HCT116 (cell line): Measurements from ENCODE around the gene ZDHHC14. TPM values are rescaled to one million over a fixed set of nuclear protein-coding genes. Genes with fewer than 3 reads are reported as not detected.

ENCODE experiments used
- ATAC-seq: fragments of 200-7000 bp; cut with Tn5 transposase; 2 replicates; pipeline ENCODE4 v1.9.1; 2020; ENCODE audit warnings: mild to moderate bottlenecking, moderate library complexity
- BruUV-seq: library from RNA; stranded (reverse); fragments of 400-500 nt; replicated peaks from 2 replicates; lab custom pipeline; 2021; lab: Mats Ljungman, UMichigan
- CTCF ChIA-PET: fragments of 300-600 bp; sonication (Branson Sonifier 250); formaldehyde crosslinking; loops from one replicate; lab custom pipeline; 2021; ENCODE audit warnings: antibody characterized with exemption; lab: Charles Lee
- POLR2A ChIA-PET: fragments of 300-600, 350-600 bp; sonication (Branson Sonifier 250); formaldehyde crosslinking; loops from one replicate; lab custom pipeline; 2021; ENCODE audit warnings: antibody characterized with exemption; lab: Charles Lee
- RAD21 ChIA-PET, 2 experiments: fragments of 300-600 bp; sonication (Branson Sonifier 250); formaldehyde crosslinking; loops; one replicate each; lab custom pipeline; 2023; ENCODE audit warnings: low total read pairs in 2 of 2; ENCODE audit not compliant: uncharacterized antibody in 2 of 2, unreplicated experiment in 2 of 2, low non-redundant PET in 1 of 2; lab: Charles Lee
- DNase-seq: peaks from one replicate; pipeline ENCODE4 v3.0.0-alpha.2; 2010; ENCODE audit warnings: low read depth, low spot score
- H2AFZ ChIP-seq: fragments of 200-600 bp; shearing (Covaris generic), sonication (generic); 2 replicates; pipeline ENCODE4 v1.6.1; 2017; ENCODE audit warnings: low read depth, mixed run types, mixed read lengths, antibody characterized with exemption, low read length; ENCODE audit not compliant: poor library complexity, severe bottlenecking
- H3K27ac ChIP-seq: 2 replicates; pipeline ENCODE4 v1.5.1; 2012; ENCODE audit warnings: low read depth, low read length
- H3K27me3 ChIP-seq: fragments of 200-600 bp; sonication (generic); 2 replicates; pipeline ENCODE4 v1.6.1; 2016; ENCODE audit warnings: mixed run types, low read length, mixed read lengths; ENCODE audit not compliant: insufficient read depth
- H3K36me3 ChIP-seq, 2 experiments: fragments of 200-500 bp in 1 of 2; fragments of 200-600 bp in 1 of 2; sonication (Bioruptor generic) in 1 of 2; sonication (generic) in 1 of 2; 2 replicates each; pipeline versions ENCODE4 v1.5.1 to v1.6.1; 2014 to 2016; ENCODE audit warnings: low read length in 2 of 2, inconsistent platforms in 1 of 2, mixed read lengths in 1 of 2, mixed run types in 1 of 2; ENCODE audit not compliant: insufficient read depth in 2 of 2, control insufficient read depth in 1 of 2
- H3K4me1 ChIP-seq, 2 experiments: fragments of 200-600 bp in 1 of 2; sonication (generic) in 1 of 2; 2 replicates each; pipeline versions ENCODE4 v1.5.1 to v1.6.1; 2012 to 2017; ENCODE audit warnings: low read length in 2 of 2, inconsistent platforms in 1 of 2, mild to moderate bottlenecking in 1 of 2, mixed read lengths in 1 of 2, mixed run types in 1 of 2, moderate library complexity in 1 of 2; ENCODE audit not compliant: insufficient read depth in 2 of 2, control insufficient read depth in 1 of 2
- H3K4me2 ChIP-seq: fragments of 200-600 bp; sonication (generic); 2 replicates; pipeline ENCODE4 v1.6.1; 2017; ENCODE audit warnings: mixed run types, low read length, mixed read lengths
- H3K4me3 ChIP-seq, 2 experiments: fragments of 200-600 bp in 1 of 2; sonication (generic) in 1 of 2; replicated peaks in 1 of 2; 2 replicates each; pipeline ENCODE4 v1.5.1; 2011 to 2016; ENCODE audit warnings: low read length in 2 of 2, control low read depth in 1 of 2, low read depth in 1 of 2, mild to moderate bottlenecking in 1 of 2, mixed read lengths in 1 of 2, mixed run types in 1 of 2
- H3K79me2 ChIP-seq: fragments of 200-600 bp; sonication (generic); 2 replicates; pipeline ENCODE4 v1.6.1; 2017; ENCODE audit warnings: mild to moderate bottlenecking, mixed run types, low read length, moderate library complexity, mixed read lengths; ENCODE audit not compliant: insufficient read depth
- H3K9ac ChIP-seq: fragments of 200-600 bp; sonication (generic); 2 replicates; pipeline ENCODE4 v1.6.1; 2016; ENCODE audit warnings: low read length, mixed read lengths
- H3K9me2 ChIP-seq: fragments of 200-600 bp; sonication (generic), shearing (Covaris generic); 2 replicates; pipeline ENCODE4 v1.6.1; 2017; ENCODE audit warnings: mixed run types, mild to moderate bottlenecking, moderate library complexity; ENCODE audit not compliant: insufficient read depth
- H3K9me3 ChIP-seq, 2 experiments: fragments of 200-500 bp in 1 of 2; fragments of 200-600 bp in 1 of 2; sonication (Bioruptor generic) in 1 of 2; sonication (generic) in 1 of 2; 2 replicates each; pipeline ENCODE4 v1.6.1; 2014 to 2017; ENCODE audit warnings: low read length in 2 of 2, mixed read lengths in 2 of 2, inconsistent platforms in 1 of 2, low read depth in 1 of 2, mild to moderate bottlenecking in 1 of 2, mixed run types in 1 of 2, moderate library complexity in 1 of 2; ENCODE audit not compliant: control insufficient read depth in 1 of 2, insufficient read depth in 1 of 2
- H4K20me1 ChIP-seq: fragments of 200-600 bp; sonication (generic), shearing (Covaris generic); 2 replicates; pipeline ENCODE4 v1.6.1; 2017; ENCODE audit warnings: mixed run types, mild to moderate bottlenecking, moderate library complexity; ENCODE audit not compliant: insufficient read depth
- CEBPB ChIP-seq: IDR thresholded peaks from 2 replicates; pipeline ENCODE4 v1.6.1; 2012; ENCODE audit warnings: low read depth
- EGR1 ChIP-seq: IDR thresholded peaks from 2 replicates; pipeline ENCODE4 v1.6.1; 2012; ENCODE audit warnings: low read depth
- EZH2phosphoT487 ChIP-seq: fragments of 200-600 bp; IDR thresholded peaks from 2 replicates; pipeline ENCODE4 v1.6.1; 2018; ENCODE audit warnings: antibody characterized with exemption, borderline replicate concordance
- FOSL1 ChIP-seq: IDR thresholded peaks from 2 replicates; pipeline ENCODE4 v1.6.1; 2012; ENCODE audit warnings: low read depth
- JUND ChIP-seq: IDR thresholded peaks from 2 replicates; pipeline ENCODE4 v1.6.1; 2012
- MAX ChIP-seq: IDR thresholded peaks from 2 replicates; pipeline ENCODE4 v1.6.1; 2012
- POLR2A ChIP-seq: IDR thresholded peaks from 2 replicates; pipeline ENCODE4 v1.7.0; 2011; ENCODE audit warnings: borderline replicate concordance; ENCODE audit not compliant: insufficient read depth, insufficient read length; ENCODE audit errors: extremely low read depth
- POLR2AphosphoS5 ChIP-seq: IDR thresholded peaks from 2 replicates; pipeline ENCODE4 v1.6.1; 2011; ENCODE audit warnings: mild to moderate bottlenecking, low read depth, low read length, moderate library complexity
- RAD21 ChIP-seq: IDR thresholded peaks from 2 replicates; pipeline ENCODE4 v1.6.1; 2012; ENCODE audit warnings: low read depth, mild to moderate bottlenecking
- TCF7L2 ChIP-seq: IDR thresholded peaks from 2 replicates; pipeline ENCODE4 v1.7.0; 2011; ENCODE audit warnings: borderline replicate concordance, inconsistent platforms; ENCODE audit not compliant: insufficient read depth, insufficient read length; ENCODE audit errors: extremely low read depth
- YY1 ChIP-seq: IDR thresholded peaks from 2 replicates; pipeline ENCODE4 v1.6.1; 2011; ENCODE audit warnings: low read length, low read depth, moderate library complexity, mild to moderate bottlenecking; ENCODE audit not compliant: insufficient replicate concordance; ENCODE audit errors: extremely low read depth
- ZBTB33 ChIP-seq: IDR thresholded peaks from 2 replicates; pipeline ENCODE4 v1.6.1; 2011; ENCODE audit warnings: mild to moderate bottlenecking, low read length, moderate library complexity; ENCODE audit not compliant: insufficient replicate concordance; ENCODE audit errors: extremely low read depth
- ZFX ChIP-seq: fragments of 450-650 bp; IDR thresholded peaks from 2 replicates; pipeline ENCODE4 v1.6.1; 2017
- ZNF274 ChIP-seq: fragments of 200-500 bp; sonication (Bioruptor generic); IDR thresholded peaks from 2 replicates; pipeline ENCODE4 v1.6.1; 2014; ENCODE audit warnings: mild to moderate bottlenecking, low read depth, low read length, inconsistent platforms
- intact Hi-C: fragments of 100-400 bp; cut with micrococcal nuclease; formaldehyde crosslinking; loops from 2 replicates; pipeline ENCODE4 v1.10.0; 2022
- total RNA-seq: library from RNA; stranded (reverse); gene quantifications from one replicate; pipeline ENCODE4 v1.2.1, GENCODE V29; 2021; ENCODE audit not compliant: unreplicated experiment
- TF ChIP-seq, protein P1 (sequence below): IDR thresholded peaks from 2 replicates; pipeline ENCODE4 v1.6.1; 2012; ENCODE audit warnings: low read depth
- TF ChIP-seq, protein P2 (sequence below), 3 experiments: fragments of 200-600 bp in 1 of 3; sonication (generic) in 1 of 3; IDR thresholded peaks in 2 of 3; conservative IDR thresholded peaks in 1 of 3; 2 replicates each; pipeline ENCODE4 v1.5.1; 2012 to 2017; ENCODE audit warnings: low read depth in 2 of 3, low read length in 2 of 3, antibody characterized with exemption in 1 of 3, borderline replicate concordance in 1 of 3, control low read depth in 1 of 3, mild to moderate bottlenecking in 1 of 3, mixed read lengths in 1 of 3, mixed run types in 1 of 3, moderate library complexity in 1 of 3; ENCODE audit not compliant: insufficient read depth in 1 of 3

The ZDHHC14 gene
- total RNA-seq, 1 experiment from 2014 or later = 5.3 TPM

DNA sequence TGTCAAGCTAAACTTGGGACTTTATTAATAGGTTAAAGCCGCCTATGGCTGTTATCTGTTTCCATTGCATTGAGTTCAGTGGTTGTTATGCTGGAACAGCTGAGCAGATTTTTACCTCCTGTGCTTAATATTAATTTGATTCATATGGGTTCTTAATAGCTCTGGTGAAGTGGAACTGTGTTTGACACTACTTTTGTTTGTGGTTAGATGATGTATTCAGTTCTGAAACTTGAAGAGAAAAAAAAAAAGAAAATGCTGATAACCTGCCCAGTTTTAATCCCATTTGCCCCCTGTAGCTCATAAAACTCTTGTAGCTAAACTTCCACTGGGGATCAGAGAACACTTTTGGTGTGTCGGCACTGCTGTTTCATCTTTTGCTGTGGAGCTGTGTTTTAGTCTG is 117.8 kb downstream of the ZDHHC14 start:
- Histone ChIP-seq H3K9me3 (no peaks in the 10 kb centered on the region), H3K79me2 (no peaks in the 10 kb centered on the region), H3K4me1 (no peaks in the 10 kb centered on the region), H3K4me2 (no peak overlapping the region), H3K36me3 (no peaks in the 10 kb centered on the region), H2AFZ (no peak overlapping the region), H3K27ac (no peak overlapping the region), H3K9ac (no peak overlapping the region), H3K27me3 (no peaks in the 10 kb centered on the region), H3K9me2 (no peaks in the 10 kb centered on the region), H4K20me1 (no peaks in the 10 kb centered on the region), H3K4me3 (no peak overlapping the region)
- CTCF ChIA-PET = no interaction called here
- RAD21 ChIA-PET = no interaction called here
- BruUV-seq = no TSS peak
- no peak for ATAC-seq
- no peak for DNase-seq
- TF ChIP-seq ZFX (no peak), ZBTB33 (no peak), POLR2A (no peak), FOSL1 (no peak), YY1 (no peak), EGR1 (no peak), EZH2phosphoT487 (no peak), MAX (no peak), CEBPB (no peak), RAD21 (no peak), TCF7L2 (no peak), ZNF274 (no peak), POLR2AphosphoS5 (no peak), JUND (no peak)
- TF ChIP-seq, protein P1, sequence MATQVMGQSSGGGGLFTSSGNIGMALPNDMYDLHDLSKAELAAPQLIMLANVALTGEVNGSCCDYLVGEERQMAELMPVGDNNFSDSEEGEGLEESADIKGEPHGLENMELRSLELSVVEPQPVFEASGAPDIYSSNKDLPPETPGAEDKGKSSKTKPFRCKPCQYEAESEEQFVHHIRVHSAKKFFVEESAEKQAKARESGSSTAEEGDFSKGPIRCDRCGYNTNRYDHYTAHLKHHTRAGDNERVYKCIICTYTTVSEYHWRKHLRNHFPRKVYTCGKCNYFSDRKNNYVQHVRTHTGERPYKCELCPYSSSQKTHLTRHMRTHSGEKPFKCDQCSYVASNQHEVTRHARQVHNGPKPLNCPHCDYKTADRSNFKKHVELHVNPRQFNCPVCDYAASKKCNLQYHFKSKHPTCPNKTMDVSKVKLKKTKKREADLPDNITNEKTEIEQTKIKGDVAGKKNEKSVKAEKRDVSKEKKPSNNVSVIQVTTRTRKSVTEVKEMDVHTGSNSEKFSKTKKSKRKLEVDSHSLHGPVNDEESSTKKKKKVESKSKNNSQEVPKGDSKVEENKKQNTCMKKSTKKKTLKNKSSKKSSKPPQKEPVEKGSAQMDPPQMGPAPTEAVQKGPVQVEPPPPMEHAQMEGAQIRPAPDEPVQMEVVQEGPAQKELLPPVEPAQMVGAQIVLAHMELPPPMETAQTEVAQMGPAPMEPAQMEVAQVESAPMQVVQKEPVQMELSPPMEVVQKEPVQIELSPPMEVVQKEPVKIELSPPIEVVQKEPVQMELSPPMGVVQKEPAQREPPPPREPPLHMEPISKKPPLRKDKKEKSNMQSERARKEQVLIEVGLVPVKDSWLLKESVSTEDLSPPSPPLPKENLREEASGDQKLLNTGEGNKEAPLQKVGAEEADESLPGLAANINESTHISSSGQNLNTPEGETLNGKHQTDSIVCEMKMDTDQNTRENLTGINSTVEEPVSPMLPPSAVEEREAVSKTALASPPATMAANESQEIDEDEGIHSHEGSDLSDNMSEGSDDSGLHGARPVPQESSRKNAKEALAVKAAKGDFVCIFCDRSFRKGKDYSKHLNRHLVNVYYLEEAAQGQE = no peak
- TF ChIP-seq, protein P2, sequence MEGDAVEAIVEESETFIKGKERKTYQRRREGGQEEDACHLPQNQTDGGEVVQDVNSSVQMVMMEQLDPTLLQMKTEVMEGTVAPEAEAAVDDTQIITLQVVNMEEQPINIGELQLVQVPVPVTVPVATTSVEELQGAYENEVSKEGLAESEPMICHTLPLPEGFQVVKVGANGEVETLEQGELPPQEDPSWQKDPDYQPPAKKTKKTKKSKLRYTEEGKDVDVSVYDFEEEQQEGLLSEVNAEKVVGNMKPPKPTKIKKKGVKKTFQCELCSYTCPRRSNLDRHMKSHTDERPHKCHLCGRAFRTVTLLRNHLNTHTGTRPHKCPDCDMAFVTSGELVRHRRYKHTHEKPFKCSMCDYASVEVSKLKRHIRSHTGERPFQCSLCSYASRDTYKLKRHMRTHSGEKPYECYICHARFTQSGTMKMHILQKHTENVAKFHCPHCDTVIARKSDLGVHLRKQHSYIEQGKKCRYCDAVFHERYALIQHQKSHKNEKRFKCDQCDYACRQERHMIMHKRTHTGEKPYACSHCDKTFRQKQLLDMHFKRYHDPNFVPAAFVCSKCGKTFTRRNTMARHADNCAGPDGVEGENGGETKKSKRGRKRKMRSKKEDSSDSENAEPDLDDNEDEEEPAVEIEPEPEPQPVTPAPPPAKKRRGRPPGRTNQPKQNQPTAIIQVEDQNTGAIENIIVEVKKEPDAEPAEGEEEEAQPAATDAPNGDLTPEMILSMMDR (IDR thresholded peaks at IDR 0.05 in 2 of 3, conservative IDR thresholded peaks at IDR 0.05 in 1 of 3; ENCODE audit: borderline replicate concordance in 1 of 3, insufficient read depth in 1 of 3, low read depth in 2 of 3, low read length in 2 of 3) = no peak
- intact Hi-C loops = no loop called here
- POLR2A ChIA-PET = no interaction called here
